Gastrocnemius medialis (tissue), 4 donors: ENCODE data around the gene ZNF497.

Source experiments
- CTCF ChIP-seq, 5 experiments: fragments of 450-650 bp in 3 of 5; fragments of 200-600 bp in 2 of 5; sonication (generic) in 2 of 5; IDR thresholded peaks in 4 of 5; conservative IDR thresholded peaks in 1 of 5; 1 replicate in 4 of 5; 2 replicates in 1 of 5; pipeline ENCODE4 v1.5.1; 2016 to 2019; ENCODE audit warnings: antibody characterized with exemption in 5 of 5, mild to moderate bottlenecking in 3 of 5, moderate library complexity in 3 of 5
- POLR2A ChIP-seq, 2 donors: fragments of 450-650 bp; IDR thresholded peaks; one replicate each; pipeline ENCODE4 v1.6.1; 2017; ENCODE audit warnings: antibody characterized with exemption in 2 of 2, mild to moderate bottlenecking in 2 of 2, moderate library complexity in 2 of 2

DNA sequence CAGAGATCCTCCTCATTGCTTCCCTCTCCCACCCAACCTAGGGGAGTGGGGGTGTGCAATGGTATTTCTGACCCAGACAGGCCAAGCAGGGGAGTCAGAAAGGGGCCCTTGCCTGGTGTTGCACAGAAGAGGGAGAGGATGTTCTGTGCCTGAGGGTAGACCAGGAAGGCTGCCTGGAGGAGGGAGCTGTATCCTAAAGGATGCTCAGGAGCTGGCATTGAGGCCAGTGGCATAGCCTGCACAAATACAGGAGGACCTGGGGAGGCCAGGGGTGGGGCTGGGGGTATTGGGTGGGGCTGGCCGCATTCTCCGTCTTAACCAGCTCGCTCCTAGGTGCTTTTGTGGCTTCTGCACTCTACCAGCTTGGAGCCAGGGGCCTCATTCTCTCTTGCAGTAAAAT is 37.4 kb upstream of the ZNF497 start:
- no peak for TF ChIP-seq CTCF (IDR thresholded peaks at IDR 0.05 in 4 of 5, conservative IDR thresholded peaks at IDR 0.05 in 1 of 5)
- TF ChIP-seq POLR2A (IDR thresholded peaks at IDR 0.05), result no peak
